ENCODE measurements around the gene NFKB1. TPM values are rescaled to one million over a fixed set of nuclear protein-coding genes. Genes with fewer than 3 reads are reported as not detected.

Gene NFKB1
- total RNA-seq, 1 donor from 2014 or later: 7.0 TPM

GRCh38 chr4:102632241-102633065 lies 131.3 kb downstream of the NFKB1 start:
- DNase-seq: no peak

GRCh38 chr4:102633100-102633499 lies 131.9 kb downstream of the NFKB1 start:
- DNase-seq: no peak

GRCh38 chr4:102637391-102637790 lies 136.2 kb downstream of the NFKB1 start:
- no peak for DNase-seq

- no peak for DNase-seq
These were observed 137.5 kb downstream of the NFKB1 start for GRCh38 chr4:102638621-102639020.

GRCh38 chr4:102639598-102639997 lies 138.4 kb downstream of the NFKB1 start:
- no peak for DNase-seq

GRCh38 chr4:102640669-102641068 lies 139.5 kb downstream of the NFKB1 start:
- no peak for DNase-seq

- no peak for DNase-seq
These were observed 140.6 kb downstream of the NFKB1 start for GRCh38 chr4:102641793-102642192.

GRCh38 chr4:102642631-102643298 lies 141.6 kb downstream of the NFKB1 start:
- no peak for DNase-seq

GRCh38 chr4:102647117-102647516 lies 146.0 kb downstream of the NFKB1 start:
- DNase-seq: no peak

GRCh38 chr4:102657206-102657605 lies 156.0 kb downstream of the NFKB1 start:
- no peak for DNase-seq

GRCh38 chr4:102663073-102663472 lies 161.9 kb downstream of the NFKB1 start:
- no peak for DNase-seq

GRCh38 chr4:102665527-102665926 lies 164.4 kb downstream of the NFKB1 start:
- DNase-seq: no peak

Other genes starting within 250 kb of the NFKB1 start
- gene SLC39A8, start 155.9 kb upstream of the NFKB1 start, total RNA-seq: 10.3 TPM